ENCODE results near the gene ANKS1B. TPM values are rescaled to one million over a fixed set of nuclear protein-coding genes. Genes with fewer than 3 reads are reported as not detected.

ANKS1B gene
- total RNA-seq, 1 experiment from 2014 or later, result 9.7 TPM

DNA sequence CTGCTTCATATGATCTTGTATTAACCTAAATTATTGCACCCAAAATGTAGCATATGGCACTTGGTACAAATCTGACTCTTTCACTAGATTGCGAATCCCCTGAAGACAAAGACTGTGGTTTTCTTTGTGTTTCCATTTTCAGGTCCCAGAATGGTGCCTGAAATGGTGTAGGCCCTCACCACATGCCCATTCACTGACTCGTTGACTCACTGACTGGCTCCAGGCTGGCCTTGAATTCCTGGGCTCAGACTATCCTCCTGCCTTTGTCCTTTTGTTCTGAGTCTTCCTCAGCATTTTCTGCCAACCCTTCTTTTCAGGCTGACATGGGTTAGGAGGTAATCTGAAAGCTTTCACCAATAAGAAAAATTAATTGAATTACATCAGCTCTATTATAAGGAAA is 705.8 kb downstream of the ANKS1B start:
- no TSS peak for BruUV-seq (replicated peaks)
- no peak for DNase-seq (ENCODE audit: low read depth, low spot score)
- Histone ChIP-seq H3K27ac (ENCODE audit: low read length) (no peak overlapping the region), H3K36me3 (ENCODE audit: control insufficient read depth, insufficient read depth, low read length) (no peaks in the 10 kb centered on the region), H3K9me3 (ENCODE audit: control insufficient read depth, insufficient read depth, low read depth, low read length) (peaks cover 3% of the 10 kb centered on the region; the same call in 1 of the 2 replicates), H3K4me1 (ENCODE audit: control insufficient read depth, insufficient read depth, low read length) (no peaks in the 10 kb centered on the region), H3K27me3 (ENCODE audit: control insufficient read depth, insufficient read depth, low read length) (no peaks in the 10 kb centered on the region), H3K4me3 (ENCODE audit: low read depth in 2 of 2, low read length in 2 of 2) (no peak overlapping the region)
- no peak for ATAC-seq
- POLR2A ChIA-PET, result no interaction called here
- intact Hi-C loops (cut with micrococcal nuclease; ENCODE audit: unreplicated experiment) (no loop called here), in situ Hi-C loops (cut with HindIII; ENCODE audit: low pct_unique_long_range_greater_than_20kb, low sequenced_read_pairs) (no loop called here)
- TF ChIP-seq SIN3A (IDR thresholded peaks at IDR 0.05; ENCODE audit: borderline replicate concordance, insufficient read depth, low read depth, low read length), result no peak
- TF ChIP-seq, protein P1, sequence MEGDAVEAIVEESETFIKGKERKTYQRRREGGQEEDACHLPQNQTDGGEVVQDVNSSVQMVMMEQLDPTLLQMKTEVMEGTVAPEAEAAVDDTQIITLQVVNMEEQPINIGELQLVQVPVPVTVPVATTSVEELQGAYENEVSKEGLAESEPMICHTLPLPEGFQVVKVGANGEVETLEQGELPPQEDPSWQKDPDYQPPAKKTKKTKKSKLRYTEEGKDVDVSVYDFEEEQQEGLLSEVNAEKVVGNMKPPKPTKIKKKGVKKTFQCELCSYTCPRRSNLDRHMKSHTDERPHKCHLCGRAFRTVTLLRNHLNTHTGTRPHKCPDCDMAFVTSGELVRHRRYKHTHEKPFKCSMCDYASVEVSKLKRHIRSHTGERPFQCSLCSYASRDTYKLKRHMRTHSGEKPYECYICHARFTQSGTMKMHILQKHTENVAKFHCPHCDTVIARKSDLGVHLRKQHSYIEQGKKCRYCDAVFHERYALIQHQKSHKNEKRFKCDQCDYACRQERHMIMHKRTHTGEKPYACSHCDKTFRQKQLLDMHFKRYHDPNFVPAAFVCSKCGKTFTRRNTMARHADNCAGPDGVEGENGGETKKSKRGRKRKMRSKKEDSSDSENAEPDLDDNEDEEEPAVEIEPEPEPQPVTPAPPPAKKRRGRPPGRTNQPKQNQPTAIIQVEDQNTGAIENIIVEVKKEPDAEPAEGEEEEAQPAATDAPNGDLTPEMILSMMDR (IDR thresholded peaks at IDR 0.05), result no peak
- no peak for TF ChIP-seq POLR2AphosphoS5 (IDR thresholded peaks at IDR 0.05; ENCODE audit: low read depth, low read length)
- TF ChIP-seq, protein P2, sequence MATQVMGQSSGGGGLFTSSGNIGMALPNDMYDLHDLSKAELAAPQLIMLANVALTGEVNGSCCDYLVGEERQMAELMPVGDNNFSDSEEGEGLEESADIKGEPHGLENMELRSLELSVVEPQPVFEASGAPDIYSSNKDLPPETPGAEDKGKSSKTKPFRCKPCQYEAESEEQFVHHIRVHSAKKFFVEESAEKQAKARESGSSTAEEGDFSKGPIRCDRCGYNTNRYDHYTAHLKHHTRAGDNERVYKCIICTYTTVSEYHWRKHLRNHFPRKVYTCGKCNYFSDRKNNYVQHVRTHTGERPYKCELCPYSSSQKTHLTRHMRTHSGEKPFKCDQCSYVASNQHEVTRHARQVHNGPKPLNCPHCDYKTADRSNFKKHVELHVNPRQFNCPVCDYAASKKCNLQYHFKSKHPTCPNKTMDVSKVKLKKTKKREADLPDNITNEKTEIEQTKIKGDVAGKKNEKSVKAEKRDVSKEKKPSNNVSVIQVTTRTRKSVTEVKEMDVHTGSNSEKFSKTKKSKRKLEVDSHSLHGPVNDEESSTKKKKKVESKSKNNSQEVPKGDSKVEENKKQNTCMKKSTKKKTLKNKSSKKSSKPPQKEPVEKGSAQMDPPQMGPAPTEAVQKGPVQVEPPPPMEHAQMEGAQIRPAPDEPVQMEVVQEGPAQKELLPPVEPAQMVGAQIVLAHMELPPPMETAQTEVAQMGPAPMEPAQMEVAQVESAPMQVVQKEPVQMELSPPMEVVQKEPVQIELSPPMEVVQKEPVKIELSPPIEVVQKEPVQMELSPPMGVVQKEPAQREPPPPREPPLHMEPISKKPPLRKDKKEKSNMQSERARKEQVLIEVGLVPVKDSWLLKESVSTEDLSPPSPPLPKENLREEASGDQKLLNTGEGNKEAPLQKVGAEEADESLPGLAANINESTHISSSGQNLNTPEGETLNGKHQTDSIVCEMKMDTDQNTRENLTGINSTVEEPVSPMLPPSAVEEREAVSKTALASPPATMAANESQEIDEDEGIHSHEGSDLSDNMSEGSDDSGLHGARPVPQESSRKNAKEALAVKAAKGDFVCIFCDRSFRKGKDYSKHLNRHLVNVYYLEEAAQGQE (IDR thresholded peaks at IDR 0.05; ENCODE audit: insufficient read depth in 1 of 2, low read depth in 2 of 2, low read length in 1 of 2), result no peak
- TF ChIP-seq TCF7L2 (IDR thresholded peaks at IDR 0.05; ENCODE audit: low read depth, low read length), result no peak
- CTCF ChIA-PET, result no interaction called here

DNA sequence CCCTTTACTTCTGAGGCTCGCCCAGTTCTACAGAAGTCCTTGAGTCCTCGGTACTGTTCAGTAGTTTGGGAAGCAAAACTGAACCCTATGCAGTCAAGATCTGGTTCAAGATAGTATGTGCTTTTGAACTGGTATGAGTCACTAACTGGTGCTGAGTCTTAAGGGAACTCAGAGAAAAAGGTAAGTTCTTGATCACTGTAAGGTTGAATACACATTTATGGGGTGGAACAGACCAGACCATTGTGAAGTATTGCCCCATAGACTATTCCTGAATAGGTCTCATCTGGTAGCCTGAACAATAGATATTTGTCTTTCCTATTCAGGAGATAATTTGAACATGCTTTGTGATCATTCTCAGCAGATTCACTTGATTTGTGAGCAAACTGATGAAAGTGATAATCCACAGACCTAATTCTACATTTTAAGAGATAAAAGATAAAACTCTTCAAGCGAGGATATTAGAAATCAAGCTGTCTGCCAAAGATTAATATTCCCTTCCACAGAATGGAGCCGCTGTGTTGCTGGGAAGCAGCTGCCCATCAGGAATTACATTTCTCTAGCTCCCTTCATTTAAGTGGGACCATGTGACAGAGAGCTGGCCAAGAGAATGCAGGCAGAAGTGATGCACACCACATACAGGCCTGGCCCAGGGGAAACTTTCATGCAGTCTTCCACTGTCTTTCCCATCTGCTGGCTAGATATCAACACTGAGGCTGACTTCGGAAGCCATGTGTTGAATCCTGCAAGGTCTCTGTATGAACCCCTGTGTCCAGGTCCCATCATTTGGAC is 707.0 kb downstream of the ANKS1B start:
- CTCF ChIA-PET, result no interaction called here

More for the DNA sequence above, 707.0 kb downstream of the ANKS1B start:
- no peak for DNase-seq (ENCODE audit: low read depth, low spot score)
- Histone ChIP-seq H3K36me3 (ENCODE audit: control insufficient read depth, insufficient read depth, low read length) (no peaks in the 10 kb centered on the region), H3K4me3 (ENCODE audit: low read depth in 2 of 2, low read length in 2 of 2) (no peak overlapping the region), H3K9me3 (ENCODE audit: control insufficient read depth, insufficient read depth, low read depth, low read length) (peaks cover 3% of the 10 kb centered on the region; the same call in 1 of the 2 replicates), H3K4me1 (ENCODE audit: control insufficient read depth, insufficient read depth, low read length) (no peaks in the 10 kb centered on the region), H3K27ac (ENCODE audit: low read length) (no peak overlapping the region), H3K27me3 (ENCODE audit: control insufficient read depth, insufficient read depth, low read length) (no peaks in the 10 kb centered on the region)
- intact Hi-C loops (cut with micrococcal nuclease; ENCODE audit: unreplicated experiment) (no loop called here), in situ Hi-C loops (cut with HindIII; ENCODE audit: low pct_unique_long_range_greater_than_20kb, low sequenced_read_pairs) (no loop called here)
- TF ChIP-seq TCF7L2 (IDR thresholded peaks at IDR 0.05; ENCODE audit: low read depth, low read length), result no peak
- TF ChIP-seq, protein P2 (IDR thresholded peaks at IDR 0.05; ENCODE audit: insufficient read depth in 1 of 2, low read depth in 2 of 2, low read length in 1 of 2), result no peak
- no peak for TF ChIP-seq SIN3A (IDR thresholded peaks at IDR 0.05; ENCODE audit: borderline replicate concordance, insufficient read depth, low read depth, low read length)
- TF ChIP-seq, protein P1 (IDR thresholded peaks at IDR 0.05), result no peak
- TF ChIP-seq POLR2AphosphoS5 (IDR thresholded peaks at IDR 0.05; ENCODE audit: low read depth, low read length), result no peak
- ATAC-seq, result no peak
- POLR2A ChIA-PET, result no interaction called here
- no TSS peak for BruUV-seq (replicated peaks)
